SK-N-SH treated with all-trans-retinoic acid at 6 μM for 48 hours (cell line): Measurements from ENCODE around the gene PTCHD4.

Experiments used
- BACH2 ChIP-seq: fragments of 250-450 bp; sonication (Bioruptor Pico); IDR thresholded peaks from 2 replicates; pipeline ENCODE4 v1.9.0; 2021; ENCODE audit warnings: mild to moderate bottlenecking, borderline replicate concordance
- OSR1 ChIP-seq: fragments of 250-450 bp; sonication (Bioruptor Pico); IDR thresholded peaks from 2 replicates; pipeline ENCODE4 v1.8.0; 2022; ENCODE audit warnings: moderate library complexity, mild to moderate bottlenecking, inconsistent platforms
- RARB ChIP-seq: fragments of 250-450 bp; sonication (Bioruptor Pico); IDR thresholded peaks from 2 replicates; pipeline ENCODE4 v1.8.0; 2021; ENCODE audit warnings: mild to moderate bottlenecking, moderate library complexity
- SNAI2 ChIP-seq: fragments of 250-450 bp; sonication (Bioruptor Pico); IDR thresholded peaks from 2 replicates; pipeline ENCODE4 v1.5.0; 2020; ENCODE audit warnings: mild to moderate bottlenecking, moderate library complexity
- TCF4 ChIP-seq: fragments of 250-450 bp; sonication (Bioruptor Pico); IDR thresholded peaks from 2 replicates; pipeline ENCODE4 v1.8.0; 2021; ENCODE audit warnings: mild to moderate bottlenecking, moderate library complexity, borderline replicate concordance
- ZFP30 ChIP-seq: fragments of 450-650 bp; formaldehyde crosslinking; IDR thresholded peaks from 2 replicates; pipeline ENCODE4 v1.5.0; 2022; ENCODE audit warnings: mild to moderate bottlenecking, moderate library complexity
- TF ChIP-seq, protein P1 (sequence below): fragments of 250-450 bp; sonication (Bioruptor Pico); IDR thresholded peaks from 2 replicates; pipeline ENCODE4 v1.8.0; 2020; ENCODE audit warnings: mild to moderate bottlenecking, moderate library complexity, borderline replicate concordance
- TF ChIP-seq, protein P2 (sequence below): fragments of 250-450 bp; sonication (Bioruptor Pico); IDR thresholded peaks from 2 replicates; pipeline ENCODE4 v1.5.0; 2020; ENCODE audit warnings: mild to moderate bottlenecking, moderate library complexity
- TF ChIP-seq, protein P3 (sequence below): fragments of 250-450 bp; sonication (Bioruptor Pico); IDR thresholded peaks from 2 replicates; pipeline ENCODE4 v1.8.0; 2021; ENCODE audit warnings: low read depth, mild to moderate bottlenecking, moderate library complexity, borderline replicate concordance
- TF ChIP-seq, protein P4 (sequence below): fragments of 250-450 bp; sonication (Bioruptor Pico); IDR thresholded peaks from 2 replicates; pipeline ENCODE4 v1.5.1; 2021; ENCODE audit warnings: mild to moderate bottlenecking, moderate library complexity

DNA sequence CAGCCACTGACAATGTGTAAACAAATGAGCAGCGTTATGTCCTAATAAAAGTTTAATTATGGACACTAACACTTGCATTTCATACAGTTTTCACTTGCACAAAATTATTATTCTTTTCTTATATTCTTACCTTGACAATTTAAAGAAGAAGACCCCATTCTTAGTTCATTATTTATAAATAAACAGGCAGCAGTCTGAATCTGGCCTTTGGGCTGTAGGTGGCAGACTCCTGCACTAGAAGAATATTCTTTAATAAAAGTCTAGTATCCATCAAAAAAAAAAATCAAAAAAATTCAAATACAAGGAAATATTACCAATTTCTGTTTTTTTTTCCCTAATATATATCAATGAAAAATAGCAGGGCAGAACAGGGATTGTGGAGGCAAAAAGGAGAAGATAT, 24.8 kb downstream of the PTCHD4 start:
- TF ChIP-seq, protein P1, sequence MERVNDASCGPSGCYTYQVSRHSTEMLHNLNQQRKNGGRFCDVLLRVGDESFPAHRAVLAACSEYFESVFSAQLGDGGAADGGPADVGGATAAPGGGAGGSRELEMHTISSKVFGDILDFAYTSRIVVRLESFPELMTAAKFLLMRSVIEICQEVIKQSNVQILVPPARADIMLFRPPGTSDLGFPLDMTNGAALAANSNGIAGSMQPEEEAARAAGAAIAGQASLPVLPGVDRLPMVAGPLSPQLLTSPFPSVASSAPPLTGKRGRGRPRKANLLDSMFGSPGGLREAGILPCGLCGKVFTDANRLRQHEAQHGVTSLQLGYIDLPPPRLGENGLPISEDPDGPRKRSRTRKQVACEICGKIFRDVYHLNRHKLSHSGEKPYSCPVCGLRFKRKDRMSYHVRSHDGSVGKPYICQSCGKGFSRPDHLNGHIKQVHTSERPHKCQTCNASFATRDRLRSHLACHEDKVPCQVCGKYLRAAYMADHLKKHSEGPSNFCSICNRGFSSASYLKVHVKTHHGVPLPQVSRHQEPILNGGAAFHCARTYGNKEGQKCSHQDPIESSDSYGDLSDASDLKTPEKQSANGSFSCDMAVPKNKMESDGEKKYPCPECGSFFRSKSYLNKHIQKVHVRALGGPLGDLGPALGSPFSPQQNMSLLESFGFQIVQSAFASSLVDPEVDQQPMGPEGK = no peak
- TF ChIP-seq TCF4 (CRISPR knock-in tag) = no peak
- TF ChIP-seq RARB (CRISPR knock-in tag) = no peak
- TF ChIP-seq, protein P2, sequence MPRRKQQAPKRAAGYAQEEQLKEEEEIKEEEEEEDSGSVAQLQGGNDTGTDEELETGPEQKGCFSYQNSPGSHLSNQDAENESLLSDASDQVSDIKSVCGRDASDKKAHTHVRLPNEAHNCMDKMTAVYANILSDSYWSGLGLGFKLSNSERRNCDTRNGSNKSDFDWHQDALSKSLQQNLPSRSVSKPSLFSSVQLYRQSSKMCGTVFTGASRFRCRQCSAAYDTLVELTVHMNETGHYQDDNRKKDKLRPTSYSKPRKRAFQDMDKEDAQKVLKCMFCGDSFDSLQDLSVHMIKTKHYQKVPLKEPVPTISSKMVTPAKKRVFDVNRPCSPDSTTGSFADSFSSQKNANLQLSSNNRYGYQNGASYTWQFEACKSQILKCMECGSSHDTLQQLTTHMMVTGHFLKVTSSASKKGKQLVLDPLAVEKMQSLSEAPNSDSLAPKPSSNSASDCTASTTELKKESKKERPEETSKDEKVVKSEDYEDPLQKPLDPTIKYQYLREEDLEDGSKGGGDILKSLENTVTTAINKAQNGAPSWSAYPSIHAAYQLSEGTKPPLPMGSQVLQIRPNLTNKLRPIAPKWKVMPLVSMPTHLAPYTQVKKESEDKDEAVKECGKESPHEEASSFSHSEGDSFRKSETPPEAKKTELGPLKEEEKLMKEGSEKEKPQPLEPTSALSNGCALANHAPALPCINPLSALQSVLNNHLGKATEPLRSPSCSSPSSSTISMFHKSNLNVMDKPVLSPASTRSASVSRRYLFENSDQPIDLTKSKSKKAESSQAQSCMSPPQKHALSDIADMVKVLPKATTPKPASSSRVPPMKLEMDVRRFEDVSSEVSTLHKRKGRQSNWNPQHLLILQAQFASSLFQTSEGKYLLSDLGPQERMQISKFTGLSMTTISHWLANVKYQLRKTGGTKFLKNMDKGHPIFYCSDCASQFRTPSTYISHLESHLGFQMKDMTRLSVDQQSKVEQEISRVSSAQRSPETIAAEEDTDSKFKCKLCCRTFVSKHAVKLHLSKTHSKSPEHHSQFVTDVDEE (CRISPR knock-in tag) = no peak
- no peak for TF ChIP-seq OSR1 (CRISPR knock-in tag)
- TF ChIP-seq SNAI2 (CRISPR knock-in tag) = no peak
- TF ChIP-seq, protein P3, sequence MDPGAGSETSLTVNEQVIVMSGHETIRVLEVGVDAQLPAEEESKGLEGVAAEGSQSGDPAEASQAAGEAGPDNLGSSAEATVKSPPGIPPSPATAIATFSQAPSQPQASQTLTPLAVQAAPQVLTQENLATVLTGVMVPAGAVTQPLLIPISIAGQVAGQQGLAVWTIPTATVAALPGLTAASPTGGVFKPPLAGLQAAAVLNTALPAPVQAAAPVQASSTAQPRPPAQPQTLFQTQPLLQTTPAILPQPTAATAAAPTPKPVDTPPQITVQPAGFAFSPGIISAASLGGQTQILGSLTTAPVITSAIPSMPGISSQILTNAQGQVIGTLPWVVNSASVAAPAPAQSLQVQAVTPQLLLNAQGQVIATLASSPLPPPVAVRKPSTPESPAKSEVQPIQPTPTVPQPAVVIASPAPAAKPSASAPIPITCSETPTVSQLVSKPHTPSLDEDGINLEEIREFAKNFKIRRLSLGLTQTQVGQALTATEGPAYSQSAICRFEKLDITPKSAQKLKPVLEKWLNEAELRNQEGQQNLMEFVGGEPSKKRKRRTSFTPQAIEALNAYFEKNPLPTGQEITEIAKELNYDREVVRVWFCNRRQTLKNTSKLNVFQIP = no peak
- TF ChIP-seq ZFP30 (CRISPR knock-in tag) = no peak
- TF ChIP-seq, protein P4, sequence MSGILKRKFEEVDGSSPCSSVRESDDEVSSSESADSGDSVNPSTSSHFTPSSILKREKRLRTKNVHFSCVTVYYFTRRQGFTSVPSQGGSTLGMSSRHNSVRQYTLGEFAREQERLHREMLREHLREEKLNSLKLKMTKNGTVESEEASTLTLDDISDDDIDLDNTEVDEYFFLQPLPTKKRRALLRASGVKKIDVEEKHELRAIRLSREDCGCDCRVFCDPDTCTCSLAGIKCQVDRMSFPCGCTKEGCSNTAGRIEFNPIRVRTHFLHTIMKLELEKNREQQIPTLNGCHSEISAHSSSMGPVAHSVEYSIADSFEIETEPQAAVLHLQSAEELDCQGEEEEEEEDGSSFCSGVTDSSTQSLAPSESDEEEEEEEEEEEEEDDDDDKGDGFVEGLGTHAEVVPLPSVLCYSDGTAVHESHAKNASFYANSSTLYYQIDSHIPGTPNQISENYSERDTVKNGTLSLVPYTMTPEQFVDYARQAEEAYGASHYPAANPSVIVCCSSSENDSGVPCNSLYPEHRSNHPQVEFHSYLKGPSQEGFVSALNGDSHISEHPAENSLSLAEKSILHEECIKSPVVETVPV (CRISPR knock-in tag) = no peak
- TF ChIP-seq BACH2 (CRISPR knock-in tag) = no peak
